HUES48 (cell line): ENCODE results near the gene AK8.

Experiments used
- H3K27ac ChIP-seq: one replicate; pipeline ENCODE4 v1.7.0; 2013; ENCODE audit warnings: low read depth, low read length, inconsistent platforms
- H3K27me3 ChIP-seq: 2 replicates; pipeline ENCODE4 v1.6.1; 2013; ENCODE audit warnings: mild to moderate bottlenecking, low read length; ENCODE audit not compliant: control insufficient read depth, insufficient read depth
- H3K36me3 ChIP-seq: 2 replicates; pipeline ENCODE4 v1.6.1; 2013; ENCODE audit warnings: low read length; ENCODE audit not compliant: control insufficient read depth, insufficient read depth
- H3K4me1 ChIP-seq: 2 replicates; pipeline ENCODE4 v1.6.1; 2013; ENCODE audit warnings: mild to moderate bottlenecking, low read length; ENCODE audit not compliant: control insufficient read depth, insufficient read depth
- H3K4me3 ChIP-seq: 2 replicates; pipeline ENCODE4 v1.5.1; 2013; ENCODE audit warnings: mild to moderate bottlenecking, low read depth, low read length
- H3K9ac ChIP-seq: 2 replicates; pipeline ENCODE4 v1.6.1; 2013; ENCODE audit warnings: mild to moderate bottlenecking, low read depth, low read length, moderate library complexity
- H3K9me3 ChIP-seq: 2 replicates; pipeline ENCODE4 v1.6.1; 2013; ENCODE audit warnings: low read length; ENCODE audit not compliant: control insufficient read depth, insufficient read depth

The AK8 gene

GRCh38 chr9:132824951-132825350 is 53.1 kb downstream of the AK8 start:
- H3K4me1 ChIP-seq: no peaks in the 10 kb centered on the region
- no peaks in the 10 kb centered on the region for H3K27me3 ChIP-seq
- no peak overlapping the region for H3K9ac ChIP-seq
- no peaks in the 10 kb centered on the region for H3K9me3 ChIP-seq
- H3K27ac ChIP-seq: no peak overlapping the region
- no peaks in the 10 kb centered on the region for H3K36me3 ChIP-seq
- H3K4me3 ChIP-seq: no peak overlapping the region

- no peaks in the 10 kb centered on the region for H3K36me3 ChIP-seq
- H3K9ac ChIP-seq: no peak overlapping the region
- no peaks in the 10 kb centered on the region for H3K4me1 ChIP-seq
- H3K9me3 ChIP-seq: no peaks in the 10 kb centered on the region
- H3K27me3 ChIP-seq: no peaks in the 10 kb centered on the region
- no peak overlapping the region for H3K27ac ChIP-seq
- no peak overlapping the region for H3K4me3 ChIP-seq
Observed at GRCh38 chr9:132824151-132824550, 53.9 kb downstream of the AK8 start.

GRCh38 chr9:132823370-132824145 is 54.5 kb downstream of the AK8 start:
- Histone ChIP-seq H3K4me3 (no peak overlapping the region), H3K9me3 (no peaks in the 10 kb centered on the region), H3K27ac (no peak overlapping the region), H3K4me1 (no peaks in the 10 kb centered on the region), H3K27me3 (no peaks in the 10 kb centered on the region), H3K9ac (no peak overlapping the region; the same call in 1 of the 2 replicates), H3K36me3 (no peaks in the 10 kb centered on the region)

- H3K27ac ChIP-seq: no peak overlapping the region
- H3K4me1 ChIP-seq: no peaks in the 10 kb centered on the region
- H3K4me3 ChIP-seq: no peak overlapping the region
- H3K36me3 ChIP-seq: no peaks in the 10 kb centered on the region
- H3K9me3 ChIP-seq: no peaks in the 10 kb centered on the region
- H3K9ac ChIP-seq: no peak overlapping the region
- no peaks in the 10 kb centered on the region for H3K27me3 ChIP-seq
Observed at GRCh38 chr9:132820169-132820944, 57.7 kb downstream of the AK8 start.

GRCh38 chr9:132818588-132818987 is 59.5 kb downstream of the AK8 start:
- H3K4me3 ChIP-seq: no peak overlapping the region
- no peaks in the 10 kb centered on the region for H3K27me3 ChIP-seq
- no peaks in the 10 kb centered on the region for H3K36me3 ChIP-seq
- no peak overlapping the region for H3K9ac ChIP-seq
- H3K27ac ChIP-seq: no peak overlapping the region
- H3K4me1 ChIP-seq: no peaks in the 10 kb centered on the region
- H3K9me3 ChIP-seq: no peaks in the 10 kb centered on the region

GRCh38 chr9:132814937-132815336 is 63.1 kb downstream of the AK8 start:
- no peaks in the 10 kb centered on the region; the same call in 1 of the 2 replicates for H3K27me3 ChIP-seq
- no peak overlapping the region for H3K4me3 ChIP-seq

GRCh38 chr9:132813115-132813771 is 64.8 kb downstream of the AK8 start:
- Histone ChIP-seq H3K9me3 (no peaks in the 10 kb centered on the region), H3K27ac (no peak overlapping the region)

More at GRCh38 chr9:132814937-132815336, 63.1 kb downstream of the AK8 start:
- Histone ChIP-seq H3K27ac (no peak overlapping the region), H3K9ac (no peak overlapping the region), H3K36me3 (no peaks in the 10 kb centered on the region), H3K9me3 (no peaks in the 10 kb centered on the region), H3K4me1 (no peaks in the 10 kb centered on the region)

GRCh38 chr9:132811985-132812384 is 66.1 kb downstream of the AK8 start:
- Histone ChIP-seq H3K4me3 (no peak overlapping the region; the same call in 1 of the 2 replicates), H3K36me3 (no peaks in the 10 kb centered on the region), H3K27me3 (no peaks in the 10 kb centered on the region; the same call in 1 of the 2 replicates)

More at GRCh38 chr9:132813115-132813771, 64.8 kb downstream of the AK8 start:
- Histone ChIP-seq H3K36me3 (no peaks in the 10 kb centered on the region), H3K4me1 (no peaks in the 10 kb centered on the region), H3K9ac (no peak overlapping the region), H3K4me3 (no peak overlapping the region), H3K27me3 (no peaks in the 10 kb centered on the region; the same call in 1 of the 2 replicates)

GRCh38 chr9:132810314-132810713 is 67.8 kb downstream of the AK8 start:
- H3K4me3 ChIP-seq: no peak overlapping the region
- H3K27ac ChIP-seq: no peak overlapping the region
- no peaks in the 10 kb centered on the region; the same call in 1 of the 2 replicates for H3K27me3 ChIP-seq
- no peak overlapping the region for H3K9ac ChIP-seq
- no peaks in the 10 kb centered on the region for H3K36me3 ChIP-seq
- H3K9me3 ChIP-seq: no peaks in the 10 kb centered on the region
- peaks cover 22% of the 10 kb centered on the region for H3K4me1 ChIP-seq

More at GRCh38 chr9:132811985-132812384, 66.1 kb downstream of the AK8 start:
- Histone ChIP-seq H3K4me1 (peaks cover 8% of the 10 kb centered on the region; the same call in 1 of the 2 replicates), H3K9me3 (no peaks in the 10 kb centered on the region), H3K9ac (no peak overlapping the region), H3K27ac (no peak overlapping the region)

GRCh38 chr9:132809677-132810271 is 68.3 kb downstream of the AK8 start:
- Histone ChIP-seq H3K9ac (no peak overlapping the region), H3K9me3 (no peaks in the 10 kb centered on the region), H3K4me1 (peaks cover 22% of the 10 kb centered on the region), H3K27ac (no peak overlapping the region), H3K36me3 (no peaks in the 10 kb centered on the region), H3K27me3 (no peaks in the 10 kb centered on the region; the same call in 1 of the 2 replicates), H3K4me3 (no peak overlapping the region)
